Osteocyte (in vitro differentiated cells): Measurements from ENCODE around the gene KLHL21. TPM values are rescaled to one million over a fixed set of nuclear protein-coding genes. Genes with fewer than 3 reads are reported as not detected.

Experiments used
- DNase-seq: peaks from one replicate; pipeline ENCODE4 v3.0.0; 2021; ENCODE audit warnings: mixed read lengths; ENCODE audit not compliant: unreplicated experiment; ENCODE audit errors: extremely low spot score
- H3K27ac Mint-ChIP-seq: one replicate; pipeline ENCODE4 v1.8.0; 2021; ENCODE audit warnings: mild to moderate bottlenecking, mixed read lengths; ENCODE audit not compliant: unreplicated experiment
- H3K27me3 Mint-ChIP-seq: one replicate; pipeline ENCODE4 v1.8.0; 2021; ENCODE audit warnings: mixed read lengths; ENCODE audit not compliant: unreplicated experiment
- H3K36me3 Mint-ChIP-seq: one replicate; pipeline ENCODE4 v1.8.0; 2021; ENCODE audit warnings: mixed read lengths; ENCODE audit not compliant: unreplicated experiment
- H3K4me1 Mint-ChIP-seq: one replicate; pipeline ENCODE4 v1.8.0; 2021; ENCODE audit warnings: mixed read lengths; ENCODE audit not compliant: unreplicated experiment
- H3K4me3 Mint-ChIP-seq: one replicate; pipeline ENCODE4 v1.8.0; 2021; ENCODE audit warnings: mild to moderate bottlenecking, moderate library complexity, mixed read lengths; ENCODE audit not compliant: unreplicated experiment
- H3K9me3 Mint-ChIP-seq: one replicate; pipeline ENCODE4 v1.8.0; 2021; ENCODE audit warnings: mixed read lengths; ENCODE audit not compliant: unreplicated experiment
- total RNA-seq: library from RNA; stranded (reverse); gene quantifications from 2 replicates; pipeline ENCODE4 v1.2.1, GENCODE V29; 2021
- TF ChIP-seq, protein P1 (sequence below): fragments of 200-600 bp; sonication (generic); IDR thresholded peaks from 2 replicates; pipeline ENCODE4 v1.5.0; 2021; ENCODE audit warnings: antibody characterized with exemption, mild to moderate bottlenecking, moderate library complexity

KLHL21 gene
- total RNA-seq, 1 donor from 2014 or later: 27.5 TPM

DNA sequence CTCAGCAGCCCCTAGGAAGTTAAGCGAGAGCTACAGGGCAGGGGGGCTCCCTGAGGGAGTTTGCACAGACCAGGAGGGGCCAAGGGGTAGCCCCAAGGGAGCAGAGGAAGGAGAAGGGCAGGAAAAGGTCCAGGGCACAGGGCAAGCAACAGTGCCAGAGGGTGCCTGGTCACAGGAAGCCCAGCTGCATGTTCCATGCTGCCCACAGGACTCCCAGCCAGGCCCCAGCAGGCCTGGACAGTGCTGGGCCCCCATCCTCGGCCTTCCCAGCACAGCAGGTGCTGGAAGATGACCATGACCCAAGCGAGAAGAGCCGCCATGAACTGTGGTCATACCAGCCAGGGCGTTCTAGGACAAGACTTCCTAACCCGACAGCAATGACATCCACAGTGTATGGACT is 11.0 kb downstream of the KLHL21 start:
- TF ChIP-seq, protein P1, sequence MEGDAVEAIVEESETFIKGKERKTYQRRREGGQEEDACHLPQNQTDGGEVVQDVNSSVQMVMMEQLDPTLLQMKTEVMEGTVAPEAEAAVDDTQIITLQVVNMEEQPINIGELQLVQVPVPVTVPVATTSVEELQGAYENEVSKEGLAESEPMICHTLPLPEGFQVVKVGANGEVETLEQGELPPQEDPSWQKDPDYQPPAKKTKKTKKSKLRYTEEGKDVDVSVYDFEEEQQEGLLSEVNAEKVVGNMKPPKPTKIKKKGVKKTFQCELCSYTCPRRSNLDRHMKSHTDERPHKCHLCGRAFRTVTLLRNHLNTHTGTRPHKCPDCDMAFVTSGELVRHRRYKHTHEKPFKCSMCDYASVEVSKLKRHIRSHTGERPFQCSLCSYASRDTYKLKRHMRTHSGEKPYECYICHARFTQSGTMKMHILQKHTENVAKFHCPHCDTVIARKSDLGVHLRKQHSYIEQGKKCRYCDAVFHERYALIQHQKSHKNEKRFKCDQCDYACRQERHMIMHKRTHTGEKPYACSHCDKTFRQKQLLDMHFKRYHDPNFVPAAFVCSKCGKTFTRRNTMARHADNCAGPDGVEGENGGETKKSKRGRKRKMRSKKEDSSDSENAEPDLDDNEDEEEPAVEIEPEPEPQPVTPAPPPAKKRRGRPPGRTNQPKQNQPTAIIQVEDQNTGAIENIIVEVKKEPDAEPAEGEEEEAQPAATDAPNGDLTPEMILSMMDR: no peak
- no peak for DNase-seq

DNA sequence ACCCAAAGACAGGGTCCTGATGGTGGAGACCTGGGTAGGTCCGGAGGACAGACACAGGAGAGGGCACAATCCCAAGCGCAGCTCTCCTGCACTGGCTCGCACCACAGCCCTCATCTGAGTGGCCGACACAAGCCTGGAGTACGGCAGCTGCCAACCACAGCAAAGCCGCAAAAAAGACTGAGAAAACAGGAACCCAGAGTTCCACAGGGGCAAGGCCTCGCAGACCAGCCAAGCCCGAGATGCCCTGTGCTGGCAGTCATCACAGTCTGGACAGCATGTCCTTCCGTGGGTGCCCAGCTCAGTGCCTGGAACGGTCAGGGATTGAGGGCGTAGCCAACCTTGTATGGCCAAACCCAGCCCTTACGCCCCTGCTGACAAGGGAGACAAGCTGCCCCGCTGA is 11.4 kb downstream of the KLHL21 start:
- Mint-ChIP-seq H3K9me3 (no peaks in the 10 kb centered on the region), H3K27me3 (no peaks in the 10 kb centered on the region), H3K4me1 (peaks cover under 1% of the 10 kb centered on the region), H3K27ac (no peak overlapping the region), H3K36me3 (peaks cover 30% of the 10 kb centered on the region), H3K4me3 (no peak overlapping the region)
- TF ChIP-seq, protein P1: no peak
- DNase-seq: no peak

More for the DNA sequence above, 11.0 kb downstream of the KLHL21 start:
- no peak overlapping the region for H3K27ac Mint-ChIP-seq
- H3K4me3 Mint-ChIP-seq: no peak overlapping the region
- no peaks in the 10 kb centered on the region for H3K27me3 Mint-ChIP-seq
- H3K9me3 Mint-ChIP-seq: no peaks in the 10 kb centered on the region
- H3K4me1 Mint-ChIP-seq: peaks cover 4% of the 10 kb centered on the region
- peaks cover 33% of the 10 kb centered on the region for H3K36me3 Mint-ChIP-seq

DNA sequence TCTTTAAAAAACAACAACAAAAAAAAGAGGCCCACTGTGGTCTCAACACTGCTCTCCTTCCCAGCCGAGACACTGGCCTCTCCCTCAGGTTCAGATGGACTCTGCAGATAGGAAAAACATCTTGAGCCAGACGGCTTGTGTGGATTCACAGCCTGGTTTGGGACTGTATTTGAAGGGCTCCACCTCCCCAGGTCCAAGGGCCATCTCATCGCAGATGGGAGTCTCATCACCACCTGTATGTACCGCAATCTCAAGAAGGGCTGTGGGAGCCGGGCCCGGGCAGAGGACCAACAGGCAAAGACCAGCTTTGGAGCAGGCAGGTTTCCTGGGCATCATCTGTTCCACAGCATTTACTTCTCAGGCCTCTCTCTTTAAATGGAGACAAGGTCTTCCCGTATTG is 12.6 kb downstream of the KLHL21 start:
- Mint-ChIP-seq H3K27ac (no peak overlapping the region), H3K27me3 (no peaks in the 10 kb centered on the region), H3K4me3 (no peak overlapping the region), H3K4me1 (peaks cover under 1% of the 10 kb centered on the region), H3K9me3 (no peaks in the 10 kb centered on the region), H3K36me3 (peaks cover 19% of the 10 kb centered on the region)
- TF ChIP-seq, protein P1: no peak
- no peak for DNase-seq

DNA sequence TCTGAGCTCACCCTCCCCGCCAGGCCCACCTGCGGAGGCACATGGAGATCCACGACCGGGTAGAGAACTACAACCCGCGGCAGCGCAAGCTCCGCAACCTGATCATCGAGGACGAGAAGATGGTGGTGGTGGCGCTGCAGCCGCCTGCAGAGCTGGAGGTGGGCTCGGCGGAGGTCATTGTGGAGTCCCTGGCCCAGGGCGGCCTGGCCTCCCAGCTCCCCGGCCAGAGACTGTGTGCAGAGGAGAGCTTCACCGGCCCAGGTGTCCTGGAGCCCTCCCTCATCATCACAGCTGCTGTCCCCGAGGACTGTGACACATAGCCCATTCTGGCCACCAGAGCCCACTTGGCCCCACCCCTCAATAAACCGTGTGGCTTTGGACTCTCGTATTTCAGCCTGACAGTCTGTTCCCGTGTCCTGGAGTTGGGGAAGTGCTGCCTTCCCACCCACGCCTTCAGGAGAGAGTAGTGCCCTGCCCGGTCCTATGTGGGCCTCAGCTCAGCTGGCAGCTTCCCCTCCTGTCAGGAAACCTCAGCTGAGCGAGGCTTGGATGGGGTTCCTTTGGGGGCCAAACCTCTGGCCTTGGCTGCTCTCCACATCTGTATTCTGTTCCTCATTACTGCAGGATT is 13.7 kb downstream of the KLHL21 start:
- Mint-ChIP-seq H3K9me3 (no peaks in the 10 kb centered on the region), H3K27me3 (no peaks in the 10 kb centered on the region), H3K36me3 (peaks cover 14% of the 10 kb centered on the region), H3K27ac (no peak overlapping the region), H3K4me3 (no peak overlapping the region), H3K4me1 (peaks cover 3% of the 10 kb centered on the region)
- TF ChIP-seq, protein P1: no peak
- DNase-seq: no peak

DNA sequence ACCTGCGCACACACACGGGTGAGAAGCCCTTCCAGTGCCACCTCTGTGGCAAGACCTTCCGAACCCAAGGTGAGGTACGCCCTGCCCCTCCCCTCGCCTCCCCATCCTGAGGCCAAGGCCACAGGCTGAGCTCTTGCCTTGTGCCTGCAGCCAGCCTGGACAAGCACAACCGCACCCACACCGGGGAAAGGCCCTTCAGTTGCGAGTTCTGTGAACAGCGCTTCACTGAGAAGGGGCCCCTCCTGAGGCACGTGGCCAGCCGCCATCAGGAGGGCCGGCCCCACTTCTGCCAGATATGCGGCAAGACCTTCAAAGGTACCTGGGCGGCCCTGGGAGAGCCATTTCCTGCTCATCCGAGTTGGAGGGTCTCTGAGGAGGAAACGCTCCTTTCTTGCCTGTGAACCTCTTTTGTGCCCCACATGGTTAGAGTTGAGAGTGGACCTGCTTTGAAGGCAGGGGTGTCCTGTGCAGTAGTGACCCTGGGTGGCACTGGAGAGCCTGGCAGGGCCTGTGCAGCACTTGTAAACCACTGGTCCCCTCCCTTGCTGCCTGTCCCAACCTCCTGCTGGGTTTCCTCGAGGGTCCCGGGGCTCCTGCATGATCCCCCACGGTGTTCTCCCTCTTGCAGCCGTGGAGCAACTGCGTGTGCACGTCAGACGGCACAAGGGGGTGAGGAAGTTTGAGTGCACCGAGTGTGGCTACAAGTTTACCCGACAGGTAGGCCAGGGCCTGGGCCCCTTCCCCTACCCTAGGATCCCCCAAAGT is 14.4 kb downstream of the KLHL21 start:
- no peak for DNase-seq
- Mint-ChIP-seq H3K4me1 (peaks cover 3% of the 10 kb centered on the region), H3K27me3 (no peaks in the 10 kb centered on the region), H3K36me3 (peaks cover 11% of the 10 kb centered on the region), H3K9me3 (no peaks in the 10 kb centered on the region), H3K4me3 (no peak overlapping the region), H3K27ac (no peak overlapping the region)
- TF ChIP-seq, protein P1: no peak
